GM19193 (cell line): ENCODE measurements around the gene ADAMTSL1.

Source experiments
- POLR2A ChIP-seq: IDR thresholded peaks from 4 replicates; pipeline ENCODE4 v1.6.1; 2011; ENCODE audit not compliant: insufficient read depth, insufficient read length; ENCODE audit errors: extremely low read depth

The ADAMTSL1 gene, protein sequence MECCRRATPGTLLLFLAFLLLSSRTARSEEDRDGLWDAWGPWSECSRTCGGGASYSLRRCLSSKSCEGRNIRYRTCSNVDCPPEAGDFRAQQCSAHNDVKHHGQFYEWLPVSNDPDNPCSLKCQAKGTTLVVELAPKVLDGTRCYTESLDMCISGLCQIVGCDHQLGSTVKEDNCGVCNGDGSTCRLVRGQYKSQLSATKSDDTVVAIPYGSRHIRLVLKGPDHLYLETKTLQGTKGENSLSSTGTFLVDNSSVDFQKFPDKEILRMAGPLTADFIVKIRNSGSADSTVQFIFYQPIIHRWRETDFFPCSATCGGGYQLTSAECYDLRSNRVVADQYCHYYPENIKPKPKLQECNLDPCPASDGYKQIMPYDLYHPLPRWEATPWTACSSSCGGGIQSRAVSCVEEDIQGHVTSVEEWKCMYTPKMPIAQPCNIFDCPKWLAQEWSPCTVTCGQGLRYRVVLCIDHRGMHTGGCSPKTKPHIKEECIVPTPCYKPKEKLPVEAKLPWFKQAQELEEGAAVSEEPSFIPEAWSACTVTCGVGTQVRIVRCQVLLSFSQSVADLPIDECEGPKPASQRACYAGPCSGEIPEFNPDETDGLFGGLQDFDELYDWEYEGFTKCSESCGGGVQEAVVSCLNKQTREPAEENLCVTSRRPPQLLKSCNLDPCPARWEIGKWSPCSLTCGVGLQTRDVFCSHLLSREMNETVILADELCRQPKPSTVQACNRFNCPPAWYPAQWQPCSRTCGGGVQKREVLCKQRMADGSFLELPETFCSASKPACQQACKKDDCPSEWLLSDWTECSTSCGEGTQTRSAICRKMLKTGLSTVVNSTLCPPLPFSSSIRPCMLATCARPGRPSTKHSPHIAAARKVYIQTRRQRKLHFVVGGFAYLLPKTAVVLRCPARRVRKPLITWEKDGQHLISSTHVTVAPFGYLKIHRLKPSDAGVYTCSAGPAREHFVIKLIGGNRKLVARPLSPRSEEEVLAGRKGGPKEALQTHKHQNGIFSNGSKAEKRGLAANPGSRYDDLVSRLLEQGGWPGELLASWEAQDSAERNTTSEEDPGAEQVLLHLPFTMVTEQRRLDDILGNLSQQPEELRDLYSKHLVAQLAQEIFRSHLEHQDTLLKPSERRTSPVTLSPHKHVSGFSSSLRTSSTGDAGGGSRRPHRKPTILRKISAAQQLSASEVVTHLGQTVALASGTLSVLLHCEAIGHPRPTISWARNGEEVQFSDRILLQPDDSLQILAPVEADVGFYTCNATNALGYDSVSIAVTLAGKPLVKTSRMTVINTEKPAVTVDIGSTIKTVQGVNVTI (N-terminal part only)

DNA sequence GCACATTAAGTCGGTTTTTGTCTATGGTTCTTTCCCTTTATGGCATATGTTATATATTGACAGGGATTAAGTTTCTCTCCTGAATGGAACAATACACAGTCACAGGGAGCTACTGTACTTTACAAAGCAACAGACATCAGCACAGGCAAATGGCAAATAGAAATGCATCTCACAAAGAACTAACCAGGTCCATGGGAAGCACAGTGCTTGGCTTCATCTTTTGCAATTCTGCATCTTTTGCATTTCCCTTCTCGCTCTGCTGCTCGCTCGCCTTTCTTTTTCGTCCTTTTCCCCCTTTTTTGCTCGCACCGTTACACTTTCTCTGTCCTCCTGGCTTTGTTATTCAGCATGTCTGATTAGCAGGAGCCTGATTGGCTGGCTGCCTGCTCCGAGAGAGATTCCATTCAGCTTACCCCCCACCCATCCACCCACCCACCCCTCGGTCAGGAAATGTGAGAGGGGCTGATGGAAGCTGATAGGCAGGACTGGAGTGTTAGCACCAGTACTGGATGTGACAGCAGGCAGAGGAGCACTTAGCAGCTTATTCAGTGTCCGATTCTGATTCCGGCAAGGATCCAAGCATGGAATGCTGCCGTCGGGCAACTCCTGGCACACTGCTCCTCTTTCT is at the start of gene ADAMTSL1:
Gene ADAMTSL1 (plus strand): TSS at position 502 of the 628 bp plus-strand sequence. CDS start 80 bp downstream, at position 582.
- TF ChIP-seq POLR2A = no peak

DNA sequence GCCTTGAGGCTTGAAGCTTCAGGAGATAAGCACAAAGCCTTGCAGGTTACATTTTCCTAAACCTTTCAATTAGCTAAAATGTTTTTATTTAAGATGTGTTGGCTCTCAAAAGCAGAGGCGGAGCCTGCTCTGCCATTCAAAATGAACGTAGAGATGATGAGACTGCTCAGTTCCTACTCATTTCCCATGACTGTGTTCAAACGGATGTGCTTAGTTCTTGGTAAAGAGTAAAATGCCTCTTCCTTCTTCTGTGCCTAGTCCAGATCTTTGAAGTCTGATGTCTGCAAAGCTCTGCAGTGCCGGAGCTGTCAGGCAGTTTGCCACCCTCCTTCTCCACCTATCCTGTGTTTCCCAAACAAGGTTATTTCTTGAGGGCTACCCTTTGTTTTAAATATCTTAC is 46.3 kb upstream of the ADAMTSL1 start:
- no peak for TF ChIP-seq POLR2A

DNA sequence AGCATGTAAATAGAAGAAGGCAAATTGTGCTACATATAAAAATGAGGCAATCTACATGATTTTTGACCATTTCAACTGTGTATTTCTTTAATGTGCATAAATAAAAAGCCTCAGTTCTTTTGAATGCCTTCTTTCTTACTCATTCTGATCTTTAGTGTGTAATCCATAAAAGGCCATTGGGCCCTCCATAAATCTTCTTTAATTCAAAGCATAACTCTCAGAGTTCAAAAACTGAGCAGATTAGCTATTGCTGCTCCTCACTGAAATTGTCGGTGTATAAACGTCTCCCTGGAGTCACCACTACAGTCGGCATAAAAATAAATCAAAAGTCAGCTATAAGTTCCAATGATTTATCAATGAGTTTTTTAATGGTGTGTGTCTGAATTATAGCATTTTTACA is 45.3 kb upstream of the ADAMTSL1 start:
- no peak for TF ChIP-seq POLR2A

DNA sequence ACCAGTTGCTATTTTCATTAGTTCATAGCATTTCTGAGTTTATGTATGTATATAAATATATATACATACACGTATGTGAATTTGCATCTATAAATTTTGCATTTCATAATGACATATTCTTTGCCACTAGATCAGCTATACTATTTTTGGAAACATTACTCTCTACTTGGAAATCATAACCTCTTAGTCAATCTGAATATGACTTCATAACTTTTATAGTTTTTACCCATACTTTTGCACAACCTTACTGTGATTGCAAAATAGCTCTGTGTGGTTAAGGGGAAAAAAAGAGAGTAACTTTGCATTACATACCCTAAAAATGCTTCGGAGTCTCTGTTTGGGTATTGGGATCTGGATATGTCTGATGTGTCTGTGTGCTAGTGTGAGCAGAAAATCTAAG is 44.9 kb upstream of the ADAMTSL1 start:
- TF ChIP-seq POLR2A = no peak

DNA sequence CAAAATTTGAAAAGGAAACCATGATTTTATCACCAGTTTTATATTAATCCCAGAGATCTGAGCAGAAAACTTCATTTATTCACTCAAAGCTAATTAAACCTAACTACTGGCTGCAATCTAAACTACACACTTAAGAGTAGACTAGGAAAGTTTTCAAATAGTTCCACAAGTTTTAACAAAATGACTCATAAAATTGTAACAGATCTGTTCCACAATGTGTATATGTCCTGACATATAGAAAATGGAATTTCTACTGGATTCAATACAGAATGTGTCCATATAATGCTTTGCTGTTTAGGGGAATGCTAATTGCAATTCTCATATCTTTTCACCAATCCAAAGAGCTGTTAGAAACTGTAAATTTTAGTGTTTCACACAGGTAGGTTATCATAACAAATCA is 40.3 kb upstream of the ADAMTSL1 start:
- no peak for TF ChIP-seq POLR2A

DNA sequence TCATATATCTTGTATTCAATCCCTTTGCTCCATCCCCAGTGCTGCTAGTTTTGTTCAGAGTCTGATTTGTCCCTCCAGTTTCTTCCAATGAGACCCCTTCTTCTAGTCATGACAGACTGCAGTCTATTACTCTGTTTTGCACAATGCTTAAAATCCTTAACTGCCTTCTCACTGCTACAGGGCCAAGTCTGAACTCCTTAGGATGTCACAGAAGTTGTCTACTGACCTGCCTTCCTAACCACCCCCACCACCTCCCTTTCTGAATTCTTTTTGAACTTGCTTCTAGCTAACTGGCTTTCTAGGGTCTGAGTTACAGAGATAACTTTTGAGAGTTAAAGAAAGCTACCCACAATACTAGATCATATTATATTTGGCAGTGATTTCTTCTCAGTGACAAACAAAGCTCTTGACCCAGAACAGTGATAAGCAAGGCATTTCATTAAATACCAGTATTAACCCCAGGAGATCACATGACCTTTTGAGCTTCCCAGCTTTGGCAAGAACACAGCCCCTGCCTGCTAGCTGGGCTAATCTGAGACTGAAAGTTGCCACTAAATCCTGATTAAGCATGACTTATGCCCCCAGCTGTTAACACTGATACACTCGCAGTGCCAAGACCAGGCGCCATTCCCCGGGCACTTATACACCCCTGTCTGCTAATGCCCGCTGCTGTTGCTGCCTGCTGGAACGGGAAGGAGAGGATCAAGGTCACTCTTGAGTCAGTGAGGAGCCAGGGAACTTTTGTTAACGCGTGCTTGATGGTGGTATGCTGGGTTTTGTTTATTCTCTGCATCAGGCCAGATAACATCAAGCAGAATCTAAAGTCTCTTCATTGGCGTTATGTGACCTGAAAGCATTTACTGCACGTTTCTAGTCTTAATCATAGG is 36.4 kb upstream of the ADAMTSL1 start:
- no peak for TF ChIP-seq POLR2A

DNA sequence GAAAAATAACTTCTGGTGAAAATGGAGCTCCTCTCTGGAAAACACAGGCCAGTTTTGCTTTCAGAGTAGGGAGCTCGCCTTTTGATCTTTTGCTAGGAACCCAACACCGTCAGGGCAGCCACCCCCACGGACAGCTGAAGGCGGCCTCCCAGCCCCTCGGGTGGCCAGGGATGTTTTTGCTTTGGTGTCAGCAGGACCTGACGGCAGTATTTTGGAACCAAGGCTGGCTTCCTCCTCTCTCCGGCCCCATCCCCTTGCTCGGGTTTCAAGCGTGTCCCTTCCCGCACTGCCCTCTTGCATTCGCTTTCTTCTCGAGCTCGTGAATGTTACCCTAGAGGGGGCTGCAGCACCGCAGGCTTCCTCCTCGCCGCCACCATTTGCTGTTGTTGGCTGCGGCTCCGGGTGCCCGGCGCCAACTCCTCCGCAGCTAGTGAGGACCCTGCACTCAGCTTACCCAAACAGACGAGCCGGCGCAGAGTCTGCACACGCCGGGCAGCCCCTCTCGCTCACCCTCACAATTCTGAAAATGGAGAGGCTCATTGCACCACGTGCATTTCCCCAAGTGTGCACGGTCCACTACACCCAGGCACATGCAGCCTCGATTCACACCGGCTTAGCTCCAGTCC is 35.5 kb upstream of the ADAMTSL1 start:
- no peak for TF ChIP-seq POLR2A

DNA sequence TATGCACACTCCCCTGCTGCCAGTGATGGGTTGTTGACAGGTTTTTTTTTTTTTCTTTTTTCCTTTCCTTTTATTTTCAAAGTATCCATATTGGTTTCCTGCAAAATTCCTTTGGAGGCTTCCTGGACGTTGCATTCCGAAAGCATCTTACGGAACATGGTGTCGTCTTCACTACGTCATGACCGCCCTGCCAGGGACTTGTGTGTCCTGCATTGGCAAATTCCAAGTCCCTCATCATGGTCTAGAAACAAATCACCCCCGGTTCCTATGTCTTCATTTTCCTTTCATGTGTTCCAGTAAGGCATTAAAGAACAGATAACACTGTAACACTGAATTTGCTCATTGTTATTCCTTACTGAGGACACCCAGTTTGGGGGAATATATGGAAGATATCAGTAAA is 35.0 kb upstream of the ADAMTSL1 start:
- TF ChIP-seq POLR2A = no peak

DNA sequence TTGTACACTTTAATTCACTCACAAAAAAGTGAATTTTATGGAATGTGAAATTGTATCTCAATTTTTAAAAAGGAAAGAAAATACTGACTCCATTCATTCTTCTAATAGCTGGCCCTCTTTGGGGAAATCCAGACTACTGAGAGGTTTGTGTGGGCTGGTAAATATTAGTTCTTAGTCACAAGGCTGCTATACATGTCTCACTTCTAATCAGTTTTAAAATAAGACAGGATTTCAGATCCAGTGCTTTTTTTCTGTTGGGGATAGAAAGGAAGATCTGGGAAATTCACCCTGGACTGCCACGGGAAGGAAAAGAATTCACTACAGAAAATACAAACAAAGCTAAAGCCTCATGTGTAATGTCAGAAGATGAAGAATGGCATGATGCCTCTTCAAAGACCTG is 32.7 kb upstream of the ADAMTSL1 start:
- TF ChIP-seq POLR2A = no peak

DNA sequence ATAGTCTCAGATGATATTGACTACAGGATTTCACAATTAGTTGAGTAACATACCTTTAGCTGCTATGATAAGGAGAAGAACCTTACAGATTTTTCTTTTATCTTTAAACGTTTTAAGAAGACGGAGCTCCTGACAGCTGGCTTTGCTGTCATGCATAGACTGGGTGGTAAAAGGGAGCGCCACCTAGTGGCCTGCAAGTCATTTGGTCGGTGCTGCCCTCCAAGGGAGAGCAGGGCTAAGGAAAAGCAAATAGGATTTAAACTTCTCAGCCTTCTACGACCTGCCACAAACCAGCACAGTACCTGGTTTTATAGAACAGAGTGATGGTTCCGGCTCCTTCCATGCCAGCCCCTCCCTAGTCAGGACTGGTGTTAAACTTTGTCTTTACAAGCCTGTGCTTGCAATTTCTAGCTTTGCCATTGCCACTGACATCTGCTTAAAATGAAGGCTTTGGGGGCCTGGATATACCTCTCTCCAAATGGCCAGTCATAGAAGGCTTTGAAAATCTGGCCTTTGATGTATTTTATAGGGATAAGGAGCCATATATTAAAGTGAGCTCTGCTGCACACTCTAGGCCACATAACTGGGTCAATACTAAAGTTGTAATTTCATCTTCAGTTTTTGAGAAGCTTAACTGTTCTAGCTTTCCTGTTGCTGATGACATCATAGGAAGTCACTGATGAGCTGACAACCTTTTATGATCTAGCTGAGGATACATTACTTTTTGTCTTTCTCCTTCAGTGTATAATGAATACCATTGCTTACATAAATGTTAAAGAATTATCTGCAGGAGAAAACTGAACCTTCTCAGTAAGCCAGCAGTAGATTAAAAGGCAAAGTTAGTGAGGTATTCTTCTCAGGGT is 31.1 kb upstream of the ADAMTSL1 start:
- no peak for TF ChIP-seq POLR2A

DNA sequence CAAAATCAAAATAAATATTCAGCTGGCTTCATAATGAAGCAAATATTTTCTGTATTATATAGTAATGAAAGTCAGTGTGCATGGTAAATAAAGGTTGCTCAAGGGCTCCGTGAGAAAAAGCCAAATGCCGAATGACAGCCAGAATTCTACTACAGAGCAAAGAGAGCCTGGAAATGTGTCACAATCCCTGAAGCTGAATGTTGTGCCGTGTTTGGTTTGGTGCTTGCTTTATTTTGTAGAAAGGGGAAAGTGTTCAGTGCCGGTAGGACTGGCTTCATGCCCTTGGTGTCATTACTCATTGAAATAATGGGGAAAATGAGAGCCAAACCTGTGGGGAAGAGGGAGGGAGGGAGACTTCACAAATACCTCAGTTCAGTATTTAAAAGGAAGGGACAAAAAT is 26.8 kb upstream of the ADAMTSL1 start:
- TF ChIP-seq POLR2A = no peak

DNA sequence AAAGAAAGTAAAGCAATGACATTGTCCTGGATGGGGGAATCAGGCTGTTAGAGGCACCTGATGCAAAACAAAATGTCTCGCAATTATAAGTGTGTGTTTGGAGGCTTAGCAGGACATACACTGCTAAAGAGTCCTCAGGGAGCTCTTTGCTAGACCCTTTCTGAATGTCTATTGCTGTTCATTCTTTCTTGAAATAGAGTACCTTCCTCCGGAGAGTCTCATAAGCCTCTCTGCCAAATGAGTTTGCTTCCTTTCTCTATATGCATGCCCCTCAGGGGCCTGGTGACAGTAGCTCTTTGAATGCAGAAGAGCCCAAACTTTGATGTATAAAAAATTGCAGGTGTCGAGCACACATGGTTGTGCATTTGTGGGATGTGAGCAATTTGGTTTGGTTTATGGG is 26.4 kb upstream of the ADAMTSL1 start:
- TF ChIP-seq POLR2A = no peak
